EL (cell line): ENCODE measurements around the gene TANK.

Experiments used
- DNase-seq: peaks from one replicate; pipeline ENCODE4 v3.0.0-alpha.2; 2016

Gene TANK

DNA sequence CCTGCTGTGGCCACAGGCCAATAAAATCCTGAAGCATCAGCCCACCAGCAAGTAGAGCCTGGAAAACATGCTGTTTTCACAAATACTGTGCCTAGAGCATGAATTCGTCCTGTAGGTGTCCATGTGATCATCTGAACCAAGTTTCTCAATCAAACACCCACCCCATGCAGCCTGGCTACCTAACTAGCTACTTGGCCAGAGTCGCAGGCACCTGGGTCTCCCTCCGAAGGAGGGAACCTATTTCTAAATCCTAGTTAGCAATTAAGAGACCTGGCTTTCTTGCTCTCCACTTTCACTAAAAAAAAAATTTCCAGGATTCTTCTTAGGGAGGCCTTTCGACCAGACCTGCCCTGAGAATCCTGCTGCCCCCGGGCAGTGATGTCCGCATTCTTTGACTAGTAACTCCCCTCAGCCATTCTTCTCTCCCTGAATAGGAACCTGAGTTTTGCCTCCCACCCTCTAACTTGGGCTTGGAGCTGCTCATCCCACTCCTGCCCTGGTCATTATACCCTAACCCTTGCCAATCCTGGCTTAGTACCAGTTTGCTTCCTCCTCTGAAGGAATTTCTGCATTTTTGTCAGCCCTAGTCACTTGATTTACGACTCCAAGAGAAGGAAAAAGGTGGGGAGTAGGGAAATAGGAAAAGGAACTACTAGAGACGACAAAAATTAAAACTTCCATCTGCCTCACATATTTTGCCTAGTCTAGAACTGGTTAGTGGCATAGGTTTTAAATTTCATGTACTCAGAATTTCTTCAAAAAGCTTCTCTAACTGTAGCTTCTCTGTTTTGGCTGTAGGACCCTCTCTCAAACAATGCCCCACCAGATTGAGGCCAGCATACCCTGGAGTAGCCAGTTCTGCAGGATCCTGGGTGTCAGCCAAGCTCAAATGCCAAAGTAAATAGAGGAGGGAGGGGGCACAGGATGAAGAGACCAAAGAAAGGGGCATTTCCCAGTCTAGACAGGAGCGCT, 25.4 kb upstream of the TANK start:
- peak; percentile 73 for DNase-seq

DNA sequence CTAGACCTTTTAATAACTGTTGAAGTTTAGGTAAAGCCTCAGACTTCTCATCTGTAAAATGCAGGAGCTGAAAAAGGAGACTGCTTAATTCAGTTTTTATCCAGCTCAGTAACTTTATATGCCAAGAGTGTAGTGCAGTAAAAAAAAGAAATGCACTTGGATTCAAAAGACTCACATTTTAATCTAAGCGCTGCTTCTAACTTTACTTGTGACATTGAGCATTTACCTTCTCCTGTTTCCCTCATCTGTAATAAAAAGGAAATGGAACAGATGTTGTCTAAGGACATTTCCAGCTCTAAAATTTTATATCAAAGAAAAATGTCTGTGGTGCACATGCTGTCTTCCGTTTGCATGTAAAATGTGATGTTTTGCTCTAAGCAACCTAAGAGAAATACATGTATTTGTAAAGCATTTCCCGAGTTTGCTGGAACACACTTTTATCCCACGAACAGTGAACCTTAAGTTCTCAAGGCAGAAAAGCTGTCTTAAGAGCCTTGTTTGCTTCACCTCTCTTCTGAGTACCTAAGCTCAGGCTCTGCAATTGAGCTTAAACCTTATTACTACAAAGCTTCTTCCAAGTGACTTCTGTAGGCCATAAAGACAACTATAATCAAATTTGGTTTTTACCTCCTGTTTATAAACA, 24.2 kb upstream of the TANK start:
- no peak for DNase-seq

DNA sequence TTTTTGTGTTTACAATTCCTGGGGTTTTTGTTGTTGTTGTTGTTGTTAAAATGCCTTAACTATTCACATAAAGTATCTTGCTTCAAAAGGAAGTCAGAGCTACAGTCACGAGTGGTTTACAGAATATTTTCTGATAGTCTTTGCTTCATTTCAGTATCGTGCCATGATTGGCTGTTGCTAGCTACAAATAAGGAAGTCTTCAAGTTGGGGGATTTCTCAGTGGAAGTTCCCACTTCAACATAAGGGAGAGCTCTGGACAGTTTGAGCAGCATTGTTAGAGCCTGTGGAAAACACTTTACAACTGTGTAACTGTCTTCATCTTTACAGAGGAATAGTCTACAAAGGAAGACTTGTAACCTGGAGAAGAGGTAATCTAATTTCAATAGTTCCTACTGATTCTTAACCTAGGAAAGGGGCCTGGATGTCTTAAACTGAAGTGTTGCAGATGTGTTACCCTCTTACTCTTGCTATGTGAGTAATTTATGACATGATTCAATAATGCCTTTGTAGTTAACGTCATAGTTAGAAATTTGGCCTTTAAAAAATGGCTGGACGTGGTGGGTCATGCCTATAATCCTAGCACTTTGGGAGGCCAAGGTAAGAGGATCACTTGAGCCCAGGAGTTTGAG, 23.4 kb upstream of the TANK start:
- DNase-seq = peak; percentile 35

DNA sequence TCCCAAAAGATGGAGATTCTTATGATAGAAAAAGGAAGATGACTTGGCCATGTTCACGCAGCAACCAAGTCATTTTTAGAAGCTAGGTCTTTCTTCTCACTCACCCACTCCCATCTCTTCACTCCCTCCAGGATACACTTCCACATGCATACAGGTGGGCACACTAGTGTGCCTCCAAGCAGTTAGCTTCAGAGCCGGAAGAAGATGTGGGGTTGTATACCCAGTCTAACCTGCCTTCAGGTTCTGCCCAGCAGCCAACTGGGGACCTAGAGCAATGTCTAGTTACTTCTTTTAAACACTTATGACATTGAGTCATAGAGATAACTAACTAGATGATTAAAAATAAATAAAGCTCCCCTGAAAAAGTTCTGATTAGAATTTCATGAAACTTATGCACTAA, 21.8 kb upstream of the TANK start:
- DNase-seq = no peak

DNA sequence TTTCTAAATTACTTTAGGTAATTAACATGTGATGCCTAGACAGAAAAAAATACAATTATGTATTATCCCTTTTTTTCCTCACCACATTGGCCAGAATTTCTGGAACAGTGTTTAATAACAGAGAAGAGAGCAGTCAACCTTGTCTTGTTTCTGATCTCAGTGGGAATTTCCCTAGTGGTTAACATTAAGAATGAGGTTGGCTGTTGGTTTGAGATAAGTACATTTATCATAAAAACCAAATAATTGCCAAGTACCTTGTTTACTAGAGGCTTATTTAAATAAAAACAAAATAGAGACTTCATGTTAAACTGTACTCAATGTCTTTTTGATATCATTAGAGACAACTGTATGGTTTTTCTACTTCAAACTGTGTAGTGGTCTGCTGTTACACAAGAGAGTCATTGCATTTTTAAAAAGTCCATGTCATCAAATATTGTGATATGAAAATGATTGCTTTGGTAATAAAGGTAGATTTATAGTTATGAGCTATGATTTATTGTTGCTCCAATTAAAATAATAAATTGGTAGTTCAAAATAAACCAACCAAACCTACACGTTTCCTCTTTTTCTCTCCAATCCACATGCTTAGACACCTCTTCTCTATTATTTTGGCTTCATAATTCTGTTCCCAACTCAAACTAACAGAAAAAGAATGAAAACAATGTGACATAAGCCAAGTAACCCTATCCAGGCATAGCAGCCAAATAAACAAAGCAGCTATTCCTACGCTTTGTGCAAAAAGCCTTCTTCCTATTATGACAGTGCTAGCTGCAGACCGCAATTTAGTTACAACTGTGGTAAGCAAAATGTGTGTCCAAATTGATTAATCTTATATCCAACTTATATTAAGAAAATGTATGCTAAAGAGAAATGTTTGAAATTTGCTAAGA, 20.9 kb upstream of the TANK start:
- peak; percentile 14 for DNase-seq

DNA sequence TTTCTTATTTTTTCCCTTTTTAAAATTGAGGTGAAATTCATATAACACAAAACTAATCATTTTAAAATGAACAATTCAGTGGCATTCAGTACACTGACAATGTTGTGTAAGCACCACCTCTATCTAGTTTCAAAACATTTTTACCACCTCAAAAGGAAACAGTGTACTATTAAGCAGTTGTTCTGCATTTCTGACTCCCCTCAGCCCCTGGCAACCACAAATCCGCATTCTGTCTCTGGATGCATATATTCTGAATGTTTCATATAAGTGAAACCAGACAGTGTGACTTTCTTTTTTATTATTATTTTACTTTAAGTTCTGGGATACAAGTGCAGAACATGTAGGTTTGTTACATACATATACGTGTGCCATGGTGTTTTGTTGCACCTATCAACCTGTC, 19.2 kb upstream of the TANK start:
- DNase-seq = no peak

DNA sequence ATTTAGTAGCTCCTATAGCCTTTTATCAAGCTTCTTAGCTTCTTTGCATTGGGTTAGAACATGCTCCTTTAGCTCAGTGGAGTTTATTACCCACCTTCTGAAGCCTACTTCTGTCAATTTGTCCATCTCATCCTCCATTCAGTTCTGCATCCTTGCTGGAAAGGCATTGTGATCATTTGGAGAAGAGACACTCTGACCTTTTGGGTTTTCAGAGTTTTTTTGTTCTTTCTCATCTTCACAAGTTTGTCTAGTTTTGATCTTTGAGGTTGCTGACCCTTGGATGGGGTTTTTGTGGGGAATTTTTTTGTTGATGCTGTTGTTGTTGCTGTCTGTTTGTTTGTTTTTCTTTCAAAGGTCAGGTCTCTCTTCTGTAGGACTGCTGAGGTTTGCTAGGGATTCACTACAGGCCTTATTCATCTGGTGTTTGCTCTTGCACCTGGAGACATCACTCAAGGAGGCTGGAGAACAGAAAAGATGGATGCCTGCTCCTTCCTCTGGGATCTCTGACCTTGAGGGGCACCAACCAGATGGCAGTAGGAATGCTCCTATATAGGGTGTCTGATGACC, 13.9 kb upstream of the TANK start:
- no peak for DNase-seq

DNA sequence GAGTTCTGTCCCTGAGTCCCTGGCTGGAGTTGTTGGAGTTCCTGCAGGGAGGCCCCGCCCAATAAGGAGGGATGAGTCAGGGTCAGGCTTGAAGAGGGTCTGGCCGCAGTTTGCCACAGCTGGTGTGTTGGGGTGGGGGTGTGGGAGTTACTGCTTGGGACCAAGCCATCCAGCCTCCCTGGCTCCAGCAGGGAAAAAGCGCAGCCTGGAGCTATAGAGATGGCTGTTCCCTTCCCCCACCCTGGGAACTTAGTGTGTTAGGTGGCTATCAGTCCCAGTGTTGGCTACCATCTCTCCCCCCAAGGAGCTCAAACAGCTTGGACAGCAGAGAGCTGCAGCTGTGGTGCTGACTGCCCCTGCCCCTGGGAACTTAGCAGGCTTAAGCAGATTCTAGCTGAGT, 13.2 kb upstream of the TANK start:
- DNase-seq = no peak

DNA sequence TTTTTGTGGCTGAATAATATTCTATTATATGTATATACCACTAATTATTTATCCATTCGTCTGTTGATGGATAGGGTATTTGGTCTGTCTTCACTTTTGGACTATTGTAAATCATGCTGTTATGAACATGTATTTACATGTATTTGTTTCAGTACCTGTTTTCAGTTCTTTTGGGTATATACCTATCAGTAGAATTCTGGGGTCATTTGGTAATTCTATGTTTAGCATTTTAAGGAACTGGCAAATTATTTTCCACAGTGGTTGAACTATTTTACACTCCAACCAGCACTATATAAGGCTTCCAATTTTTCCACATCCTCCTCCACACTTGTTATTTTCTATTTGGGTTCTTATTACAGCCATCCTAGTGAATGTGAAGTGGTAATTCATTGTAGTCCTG, 12.4 kb upstream of the TANK start:
- DNase-seq = no peak

DNA sequence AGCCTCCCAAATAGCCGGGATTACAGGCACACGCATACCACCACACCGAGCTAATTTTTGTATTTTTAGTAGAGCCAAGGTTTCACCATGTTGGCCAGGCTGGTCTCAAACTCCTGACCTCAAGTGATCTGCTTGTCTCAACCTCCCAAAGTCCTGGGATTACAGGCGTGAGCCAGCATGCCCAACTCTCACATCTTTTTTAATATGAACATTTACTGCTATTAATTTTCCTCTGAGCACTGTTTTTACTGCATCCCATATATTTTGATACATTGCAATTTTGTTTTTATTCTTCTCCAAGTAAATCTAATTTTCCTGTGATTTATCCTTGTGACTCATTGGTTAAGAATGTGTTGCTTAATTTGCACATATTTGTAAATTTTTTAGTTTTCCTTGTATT, 9.5 kb upstream of the TANK start:
- DNase-seq = no peak

DNA sequence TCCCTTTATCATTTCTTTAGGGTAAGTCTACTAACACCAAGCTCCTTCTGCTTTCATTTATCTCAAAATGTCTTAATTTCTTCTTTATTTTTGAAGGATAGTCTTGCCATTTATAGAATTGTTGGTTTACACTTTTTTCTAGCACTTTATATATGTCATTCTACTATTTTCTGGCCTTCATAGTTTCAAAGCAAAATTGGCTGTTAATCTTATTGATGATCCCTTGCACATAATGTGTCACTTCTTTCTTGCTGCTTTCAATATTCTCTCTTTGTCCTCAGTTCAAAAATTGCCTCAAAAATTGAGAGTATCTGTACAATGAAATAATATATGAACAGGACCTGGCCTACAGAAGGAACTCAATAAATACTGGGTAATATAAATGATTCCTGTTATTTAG, 7.9 kb upstream of the TANK start:
- DNase-seq = no peak

DNA sequence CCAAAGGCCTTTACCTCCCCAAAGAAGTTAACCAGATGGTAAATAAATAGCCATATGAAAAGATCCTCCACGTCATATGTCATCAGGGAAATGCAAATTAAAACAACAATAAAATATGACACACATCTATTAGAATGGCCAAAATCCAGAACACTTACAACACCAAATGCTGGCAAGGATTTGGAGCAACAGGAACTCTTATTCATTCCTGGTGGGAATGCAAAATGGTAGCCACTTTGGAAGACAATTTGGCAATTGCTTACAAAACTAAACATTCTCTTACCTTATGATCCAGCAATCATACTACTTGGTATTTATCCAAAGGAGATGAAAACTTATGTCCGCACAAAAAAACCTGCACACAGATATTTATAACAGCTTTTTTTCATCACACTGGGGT, 1.3 kb upstream of the TANK start:
- no peak for DNase-seq

DNA sequence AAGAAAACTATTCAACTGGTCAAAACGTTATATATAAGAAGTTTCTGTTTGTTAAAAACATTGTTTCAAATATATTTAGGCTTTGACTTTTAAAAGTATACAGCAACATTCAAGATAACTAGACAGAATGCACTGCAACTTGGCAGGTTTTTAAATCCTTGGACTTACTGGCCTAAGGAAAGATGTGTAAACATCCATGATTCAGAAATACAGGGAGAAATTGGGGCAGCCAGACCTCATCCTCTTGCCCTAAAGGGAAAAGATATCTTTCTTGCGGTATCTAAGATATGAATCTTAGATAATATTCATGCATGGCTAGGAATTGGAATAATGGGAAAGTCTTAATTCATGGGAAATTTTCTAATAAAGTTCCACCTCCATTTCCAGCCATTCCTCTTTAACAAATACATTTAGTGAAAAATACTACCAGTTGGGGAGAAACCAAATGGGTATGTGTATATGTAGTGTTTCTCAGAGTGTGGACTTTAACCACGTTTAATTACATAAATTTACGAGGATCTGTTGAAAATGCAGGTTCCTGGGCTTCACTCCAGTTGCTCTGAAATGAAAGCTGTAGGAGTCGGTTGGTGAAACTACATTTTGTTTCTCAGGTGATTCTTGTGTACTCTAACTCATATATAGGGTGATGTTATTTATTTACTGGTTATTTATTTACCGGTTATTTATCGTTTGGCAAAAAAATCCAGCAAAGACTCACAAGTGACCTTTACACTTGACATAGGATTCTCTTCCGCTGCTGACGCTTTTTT, 587 bp upstream of the TANK start:
- no peak for DNase-seq

DNA sequence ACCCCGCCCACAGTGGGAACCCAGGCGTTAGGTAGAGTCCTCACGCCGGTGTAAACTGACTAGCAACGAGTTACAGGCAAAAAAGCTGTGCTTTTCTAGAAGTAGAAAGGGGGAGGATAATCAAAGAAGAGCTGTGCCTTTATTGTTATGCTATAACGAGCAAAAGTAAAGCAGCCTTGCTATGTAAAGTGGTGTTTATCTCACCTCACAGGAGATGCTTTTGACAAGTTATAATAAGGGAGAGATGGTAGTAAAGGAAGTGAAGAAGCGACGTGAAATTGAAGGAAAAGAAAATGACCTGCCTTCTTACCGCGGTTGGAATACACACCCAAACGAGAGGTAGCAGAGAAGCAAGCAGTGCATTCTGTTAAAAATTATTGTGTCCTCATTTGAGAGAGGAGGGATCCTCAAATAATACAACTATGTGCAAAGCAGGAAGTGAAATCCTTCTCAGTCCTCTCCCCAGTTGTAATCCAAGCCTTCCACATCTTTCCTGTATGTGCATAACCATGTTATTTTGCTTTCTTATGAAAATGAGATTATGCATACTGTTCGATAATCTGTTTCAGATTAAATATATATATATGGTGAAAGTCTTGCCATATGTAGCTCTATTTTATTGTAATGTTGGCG, 962 bp downstream of the TANK start:
- no peak for DNase-seq

DNA sequence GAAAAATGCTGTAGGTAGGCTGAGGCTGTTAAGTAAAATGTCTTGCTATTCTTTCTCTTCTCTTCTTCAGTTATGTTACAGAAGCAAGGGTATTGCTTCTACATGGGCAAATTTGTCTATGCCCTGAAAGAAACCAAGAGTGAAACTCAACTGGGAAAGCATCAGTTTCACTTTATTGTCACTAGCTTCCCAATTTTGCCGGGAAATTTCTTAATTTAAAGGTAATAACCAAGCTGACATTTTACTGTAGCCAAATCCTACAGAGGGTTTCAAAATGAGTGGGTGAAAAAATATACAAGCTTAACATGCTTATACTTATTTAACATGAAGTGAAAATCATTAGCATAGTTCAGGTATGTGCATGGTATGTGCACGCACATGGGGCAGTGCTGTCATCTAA, 3.2 kb downstream of the TANK start:
- no peak for DNase-seq

DNA sequence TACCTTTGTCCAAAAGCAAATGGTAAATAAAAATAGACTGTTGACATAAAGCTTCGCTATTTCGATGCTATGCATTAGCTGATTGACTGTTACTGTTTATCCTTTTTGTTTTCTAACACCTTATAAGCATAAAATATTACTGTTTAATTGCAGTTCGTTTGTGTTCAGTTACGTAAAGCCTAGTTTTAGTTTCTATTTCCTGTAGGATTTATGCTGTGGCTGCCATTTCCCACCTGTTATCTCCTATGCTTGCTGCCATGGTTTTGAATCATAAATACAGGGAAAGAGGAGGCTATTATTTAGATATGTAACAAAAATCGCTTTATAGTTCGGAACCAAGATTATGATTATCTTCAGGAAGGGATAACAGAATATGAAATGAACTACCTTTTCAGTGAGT, 3.9 kb downstream of the TANK start:
- no peak for DNase-seq

DNA sequence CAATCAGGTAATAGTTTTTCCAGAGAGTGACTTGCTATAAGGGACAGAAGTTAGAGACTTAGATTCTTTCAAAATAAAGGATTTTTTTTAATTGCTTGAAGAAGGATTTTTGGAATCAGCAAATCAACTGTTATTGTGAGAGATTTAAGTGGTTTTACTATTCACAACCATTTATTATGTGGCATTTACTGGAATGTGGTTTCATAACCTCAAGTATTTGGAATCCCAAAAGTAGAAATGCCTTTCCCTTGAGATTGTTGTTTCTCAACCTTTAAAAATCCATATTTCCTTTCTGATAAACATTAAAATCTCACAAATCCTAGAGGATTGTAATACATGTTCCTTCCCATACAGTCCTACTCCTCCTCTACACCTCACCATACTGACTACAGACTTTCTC, 5.0 kb downstream of the TANK start:
- peak; percentile 77 for DNase-seq

DNA sequence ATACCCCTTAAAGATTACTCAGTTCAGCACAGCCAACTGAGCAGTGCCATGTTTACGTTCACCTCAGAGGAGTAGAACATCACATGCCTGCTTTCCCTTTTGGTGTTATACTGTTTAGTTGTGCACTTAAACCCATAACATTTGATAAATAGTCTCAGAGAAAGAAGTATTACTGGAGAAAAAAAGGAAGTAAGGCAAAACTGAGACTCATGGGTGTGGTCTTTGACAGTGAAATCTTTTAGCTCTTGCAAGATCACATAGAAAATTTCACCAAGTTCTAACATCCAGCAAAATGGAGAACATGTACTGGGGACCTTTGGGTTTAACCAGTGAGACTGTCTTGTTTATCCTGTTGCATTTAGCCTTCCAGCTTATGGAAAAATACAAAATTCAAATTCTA, 5.6 kb downstream of the TANK start:
- DNase-seq = no peak

DNA sequence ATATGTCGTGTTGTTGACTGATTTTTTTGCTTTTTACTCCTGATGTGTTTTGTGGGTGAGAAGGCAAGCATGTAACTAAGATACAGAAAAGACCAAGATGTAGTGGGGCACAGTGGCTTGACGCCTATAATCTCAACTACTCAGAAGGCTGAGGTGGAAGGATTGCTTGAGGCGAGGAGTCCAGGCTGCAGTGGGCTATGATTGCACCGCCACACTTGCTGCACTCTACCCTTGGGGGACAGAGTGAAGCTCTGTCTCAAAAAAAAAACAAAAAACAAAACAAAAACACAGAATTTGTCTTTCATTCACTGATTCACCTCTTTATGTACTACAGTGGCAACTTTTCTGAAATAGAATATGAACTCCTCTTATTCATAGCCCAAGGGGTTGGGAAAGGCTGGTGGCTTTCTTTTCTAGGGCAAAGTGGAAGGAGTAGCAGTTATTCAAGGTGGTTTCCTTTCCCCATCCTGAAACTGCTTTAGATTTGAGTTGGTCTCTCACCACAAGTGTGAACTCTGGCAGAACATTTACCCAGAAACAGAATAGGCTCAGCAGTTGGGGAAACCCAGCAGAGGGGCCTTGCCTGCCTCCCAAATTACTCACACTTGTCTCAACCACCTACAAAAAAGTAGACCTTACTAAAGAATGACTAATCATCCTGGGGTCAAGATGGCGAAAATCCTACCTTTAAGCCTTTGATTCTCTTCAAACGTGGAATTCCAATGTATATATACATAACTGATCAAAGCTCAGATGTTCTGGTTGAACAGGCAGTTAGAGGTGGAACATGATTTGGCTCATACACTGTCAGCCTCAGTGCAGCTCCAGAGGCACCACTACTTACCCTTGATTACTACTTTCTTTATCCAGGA, 6.5 kb downstream of the TANK start:
- peak; percentile 13 for DNase-seq

DNA sequence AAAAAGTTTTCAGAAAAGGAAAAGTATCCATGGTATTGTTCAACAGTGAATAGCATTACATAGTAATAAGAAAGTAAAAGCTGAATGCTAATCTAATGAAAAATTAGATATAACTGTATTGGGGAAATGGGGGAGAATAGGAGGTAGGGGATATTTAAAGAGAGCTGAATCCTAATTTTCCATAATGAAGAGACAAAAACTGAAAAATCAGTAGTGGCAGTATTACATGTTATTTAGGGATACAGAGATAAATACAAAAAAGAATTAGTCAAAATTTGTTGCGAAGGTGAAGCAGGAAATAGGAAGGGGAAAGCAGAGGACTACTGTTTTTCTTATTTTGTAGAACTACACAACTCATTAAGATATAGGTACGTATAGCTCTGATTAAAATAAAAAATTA, 9.1 kb downstream of the TANK start:
- DNase-seq = no peak
